Upper lobe of right lung (tissue), 1 donor: ENCODE results near the gene ZNF200. TPM values are rescaled to one million over a fixed set of nuclear protein-coding genes. Genes with fewer than 3 reads are reported as not detected.
"Not testable (repeated sequence)": the region's sequence is repeated elsewhere in the genome, so short reads cannot be mapped to it uniquely, and the experiment has no call there.

Experiments used
- ATAC-seq: fragments of 200-7000 bp; cut with Tn5 transposase; one replicate; pipeline ENCODE4 v1.9.1; 2020; ENCODE audit warnings: mild to moderate bottlenecking, moderate library complexity
- DNase-seq: peaks from one replicate; pipeline ENCODE4 v3.0.0-alpha.2; 2020
- H3K27ac ChIP-seq: fragments of 200-600 bp; one replicate; pipeline ENCODE4 v1.8.0; 2022
- H3K27me3 ChIP-seq: fragments of 200-600 bp; one replicate; pipeline ENCODE4 v1.8.0; 2022; ENCODE audit warnings: mild to moderate bottlenecking
- H3K36me3 ChIP-seq: fragments of 200-600 bp; one replicate; pipeline ENCODE4 v1.8.0; 2022
- H3K4me1 ChIP-seq: fragments of 200-600 bp; one replicate; pipeline ENCODE4 v1.8.0; 2022
- H3K4me3 ChIP-seq: fragments of 200-600 bp; one replicate; pipeline ENCODE4 v1.8.0; 2022; ENCODE audit warnings: mild to moderate bottlenecking
- H3K9me3 ChIP-seq: fragments of 200-600 bp; one replicate; pipeline ENCODE4 v1.8.0; 2022
- CTCF ChIP-seq: fragments of 200-600 bp; IDR thresholded peaks from one replicate; pipeline ENCODE4 v1.8.0; 2022; ENCODE audit warnings: antibody characterized with exemption
- intact Hi-C: fragments of 100-400 bp; cut with DNase I; formaldehyde crosslinking; loops from one replicate; pipeline ENCODE4 v1.11.0; 2022
- total RNA-seq: library from RNA; stranded (reverse); fragmentation: NEBNext Ultra II Directional; extraction: Animal tissue kit (Norgen Biotek cat#: 25700); gene quantifications from one replicate; pipeline ENCODE4 v1.2.1, GENCODE V29; 2021
- donor health status: DM: no; HTN: yes; CAD: no; lungs with severe emphysema.

ZNF200 gene
- total RNA-seq, 1 donor from 2014 or later: 7.4 TPM

GRCh38 chr16:3188675-3188924, 46.4 kb downstream of the ZNF200 start:
- peaks cover 99% of the 10 kb centered on the region for H3K27me3 ChIP-seq
- H3K4me3 ChIP-seq: no peak overlapping the region
- intact Hi-C loops: no loop called here

GRCh38 chr16:3187798-3188674, 46.9 kb downstream of the ZNF200 start, which contains the start of gene OR1F1:
OR1F1 (plus strand) TSS chr16:3188204.
- Histone ChIP-seq H3K27me3 (peaks cover 99% of the 10 kb centered on the region), H3K36me3 (no peaks in the 10 kb centered on the region), H3K27ac (no peak within 1 kb of the TSS), H3K4me1 (peaks cover 19% of the 10 kb centered on the region), H3K9me3 (no peaks in the 10 kb centered on the region), H3K4me3 (no peak within 1 kb of the TSS)
- intact Hi-C loops: no loop called here
- no peak for ATAC-seq
- TF ChIP-seq CTCF: no peak
- DNase-seq: no peak

More at GRCh38 chr16:3188675-3188924, 46.4 kb downstream of the ZNF200 start:
- Histone ChIP-seq H3K27ac (no peak overlapping the region), H3K4me1 (peaks cover 14% of the 10 kb centered on the region), H3K9me3 (no peaks in the 10 kb centered on the region), H3K36me3 (no peaks in the 10 kb centered on the region)
- ATAC-seq (no peak), DNase-seq (no peak)
- TF ChIP-seq CTCF: no peak

- H3K27ac ChIP-seq: no peak overlapping the region
- intact Hi-C loops: no loop called here
- no peak for DNase-seq
- no peaks in the 10 kb centered on the region for H3K36me3 ChIP-seq
- no peak overlapping the region for H3K4me3 ChIP-seq
- peaks cover 25% of the 10 kb centered on the region for H3K4me1 ChIP-seq
- ATAC-seq: no peak
- no peak for TF ChIP-seq CTCF
- H3K27me3 ChIP-seq: peaks cover 99% of the 10 kb centered on the region
- no peaks in the 10 kb centered on the region for H3K9me3 ChIP-seq
Measured at GRCh38 chr16:3186946-3187690, 47.8 kb downstream of the ZNF200 start.

GRCh38 chr16:3183445-3184139, 51.4 kb downstream of the ZNF200 start:
- no peak for TF ChIP-seq CTCF
- Histone ChIP-seq H3K4me1 (peaks cover 16% of the 10 kb centered on the region), H3K9me3 (no peaks in the 10 kb centered on the region), H3K27me3 (peaks cover 99% of the 10 kb centered on the region), H3K36me3 (no peaks in the 10 kb centered on the region), H3K27ac (no peak overlapping the region), H3K4me3 (peak overlapping the region; percentile 31)
- ATAC-seq (peak; percentile 15), DNase-seq (no peak)
- intact Hi-C loops: no loop called here

GRCh38 chr16:3182608-3183444, 52.1 kb downstream of the ZNF200 start:
- H3K4me3 ChIP-seq: peak overlapping the region; percentile 31
- peaks cover 11% of the 10 kb centered on the region for H3K4me1 ChIP-seq
- H3K36me3 ChIP-seq: no peaks in the 10 kb centered on the region
- no peak overlapping the region for H3K27ac ChIP-seq
- H3K9me3 ChIP-seq: no peaks in the 10 kb centered on the region
- no peak for DNase-seq
- peak; percentile 30 for TF ChIP-seq CTCF
- intact Hi-C loops: no loop called here
- H3K27me3 ChIP-seq: peaks cover 98% of the 10 kb centered on the region
- ATAC-seq: peak; percentile 80

GRCh38 chr16:3182293-3182607, 52.7 kb downstream of the ZNF200 start:
- intact Hi-C loops, H3K36me3 ChIP-seq, ATAC-seq, H3K9me3 ChIP-seq, H3K27ac ChIP-seq, DNase-seq, H3K4me3 ChIP-seq: not testable (repeated sequence)
- Histone ChIP-seq H3K4me1 (peaks cover 11% of the 10 kb centered on the region), H3K27me3 (peaks cover 98% of the 10 kb centered on the region)
